Panc1 (cell line): Measurements from ENCODE around the gene ASB1. TPM values are rescaled to one million over a fixed set of nuclear protein-coding genes. Genes with fewer than 3 reads are reported as not detected.

Experiments
- ATAC-seq: fragments of 200-7000 bp; cut with Tn5 transposase; 2 replicates; pipeline ENCODE4 v1.9.1; 2020; ENCODE audit warnings: mild to moderate bottlenecking, moderate library complexity
- BruUV-seq: library from RNA; stranded (reverse); fragments of 400-500 nt; replicated peaks from 2 replicates; lab custom pipeline; 2021; lab: Mats Ljungman, UMichigan
- CTCF ChIA-PET: fragments of 300-600 bp; sonication (Branson Sonifier 250); formaldehyde crosslinking; loops from one replicate; lab custom pipeline; 2022; ENCODE audit warnings: antibody characterized with exemption; lab: Charles Lee
- POLR2A ChIA-PET: fragments of 300-600 bp; sonication (Branson Sonifier 250); formaldehyde crosslinking; loops from one replicate; lab custom pipeline; 2022; ENCODE audit warnings: antibody characterized with exemption; lab: Charles Lee
- DNase-seq: peaks from one replicate; pipeline ENCODE4 v3.0.0-alpha.2; 2010; ENCODE audit warnings: low read depth, low spot score
- H3K27ac ChIP-seq: 2 replicates; pipeline ENCODE4 v1.5.1; 2011; ENCODE audit warnings: mild to moderate bottlenecking, low read length, inconsistent platforms
- H3K27me3 ChIP-seq: fragments of 200-500 bp; sonication (Bioruptor generic); 2 replicates; pipeline ENCODE4 v1.6.0; 2014; ENCODE audit warnings: low read length, inconsistent platforms; ENCODE audit not compliant: control insufficient read depth, insufficient read depth
- H3K36me3 ChIP-seq: fragments of 200-500 bp; sonication (Bioruptor generic); 2 replicates; pipeline ENCODE4 v1.5.1; 2014; ENCODE audit warnings: inconsistent platforms, mild to moderate bottlenecking, low read length, moderate library complexity; ENCODE audit not compliant: control insufficient read depth, insufficient read depth
- H3K4me1 ChIP-seq: 2 replicates; pipeline ENCODE4 v1.5.1; 2011; ENCODE audit warnings: inconsistent platforms, mild to moderate bottlenecking, low read length, moderate library complexity; ENCODE audit not compliant: control insufficient read depth, insufficient read depth
- H3K4me3 ChIP-seq, 2 experiments: 2 replicates each; pipeline ENCODE4 v1.5.1; 2011 to 2012; ENCODE audit warnings: low read depth in 2 of 2, low read length in 2 of 2, mild to moderate bottlenecking in 2 of 2, inconsistent platforms in 1 of 2, moderate library complexity in 1 of 2
- H3K9me3 ChIP-seq: fragments of 200-500 bp; sonication (Bioruptor generic); 2 replicates; pipeline ENCODE4 v1.5.1; 2014; ENCODE audit warnings: low read depth, mild to moderate bottlenecking, inconsistent platforms, low read length, moderate library complexity; ENCODE audit not compliant: control insufficient read depth, insufficient read depth
- POLR2AphosphoS5 ChIP-seq: IDR thresholded peaks from 2 replicates; pipeline ENCODE4 v1.6.1; 2012; ENCODE audit warnings: mild to moderate bottlenecking, low read depth, low read length, moderate library complexity
- SIN3A ChIP-seq: IDR thresholded peaks from 2 replicates; pipeline ENCODE4 v1.6.1; 2012; ENCODE audit warnings: low read depth, mild to moderate bottlenecking, low read length, moderate library complexity, borderline replicate concordance; ENCODE audit not compliant: insufficient read depth
- TCF7L2 ChIP-seq: IDR thresholded peaks from 2 replicates; pipeline ENCODE4 v1.6.1; 2011; ENCODE audit warnings: mild to moderate bottlenecking, low read depth, low read length, inconsistent platforms
- in situ Hi-C: cut with HindIII; loops from 2 replicates; pipeline ENCODE4 v1.10.0; 2016; ENCODE audit warnings: low sequenced_read_pairs, low pct_unique_long_range_greater_than_20kb
- intact Hi-C: fragments of 100-400 bp; cut with micrococcal nuclease; formaldehyde crosslinking; loops from one replicate; pipeline ENCODE4 v1.10.0; 2022; ENCODE audit not compliant: unreplicated experiment
- total RNA-seq: library from RNA; stranded (reverse); gene quantifications from one replicate; pipeline ENCODE4 v1.2.1, GENCODE V29; 2021; ENCODE audit not compliant: unreplicated experiment
- TF ChIP-seq, protein P1 (sequence below), 2 experiments: IDR thresholded peaks; 2 replicates each; pipeline ENCODE4 v1.6.1; 2011 to 2012; ENCODE audit warnings: low read depth in 2 of 2, control low read depth in 1 of 2, low read length in 1 of 2, mild to moderate bottlenecking in 1 of 2, moderate library complexity in 1 of 2; ENCODE audit not compliant: insufficient read depth in 1 of 2
- TF ChIP-seq, protein P2 (sequence below): fragments of 450-650 bp; IDR thresholded peaks from 2 replicates; pipeline ENCODE4 v1.5.1; 2017; ENCODE audit warnings: mild to moderate bottlenecking

The ASB1 gene
- total RNA-seq, 1 experiment from 2014 or later = 57.3 TPM

DNA sequence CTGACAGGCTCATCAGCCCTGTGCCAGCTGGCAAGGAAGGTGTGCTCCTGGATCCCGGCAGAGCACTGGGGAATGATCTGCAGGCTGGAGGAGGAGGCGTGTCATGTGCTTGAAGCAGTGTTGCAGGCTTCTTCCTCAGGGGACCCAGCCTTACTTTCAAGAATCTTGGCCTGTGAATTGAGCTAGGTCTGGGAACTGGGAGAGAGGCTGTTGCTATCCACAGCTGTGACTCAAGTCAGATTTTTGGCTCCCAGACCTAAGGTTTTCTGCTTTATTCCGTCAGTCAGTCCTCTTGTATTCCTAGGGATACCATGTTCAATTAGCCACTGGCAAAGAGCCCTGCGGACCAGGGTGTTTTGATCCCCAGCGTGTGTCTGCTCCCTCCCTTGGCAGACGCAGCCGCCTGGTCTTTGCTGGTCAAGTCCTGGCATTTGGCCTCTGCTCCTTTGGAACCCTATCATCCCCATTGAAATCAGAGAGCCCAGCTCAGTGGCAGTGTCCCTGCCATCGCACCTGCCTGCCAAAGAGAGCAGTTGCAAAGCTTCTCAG is 32.4 kb downstream of the ASB1 start:
- ChIA-PET CTCF (no interaction called here), POLR2A (no interaction called here)
- no peak for DNase-seq
- BruUV-seq = no TSS peak
- Histone ChIP-seq H3K27me3 (no peaks in the 10 kb centered on the region), H3K9me3 (peaks cover 7% of the 10 kb centered on the region; the same call in 1 of the 2 replicates), H3K4me3 (no peak overlapping the region), H3K36me3 (no peaks in the 10 kb centered on the region), H3K4me1 (no peaks in the 10 kb centered on the region), H3K27ac (no peak overlapping the region)
- ATAC-seq = no peak
- in situ Hi-C loops = no loop called here
- intact Hi-C loops = no loop called here
- TF ChIP-seq TCF7L2 = no peak

DNA sequence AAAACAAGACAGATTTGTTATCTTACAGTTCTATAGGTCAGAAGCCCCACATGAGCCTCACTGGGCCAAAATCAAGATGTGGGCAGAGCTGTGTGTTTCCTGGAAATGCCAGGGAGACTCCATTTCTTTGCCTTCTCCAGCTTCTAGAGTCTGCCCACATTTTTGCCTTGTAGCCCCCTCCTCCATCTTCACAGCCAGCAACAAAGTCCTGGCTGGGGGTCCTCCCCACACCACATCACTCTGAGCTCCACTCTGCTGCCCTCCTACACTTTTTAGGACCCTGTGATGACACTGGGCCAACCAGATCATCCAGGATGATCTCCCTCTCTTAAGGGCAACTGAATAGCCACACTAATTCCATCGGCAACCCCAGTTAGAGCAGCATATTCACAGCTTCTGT is 34.3 kb downstream of the ASB1 start:
- TF ChIP-seq, protein P1, sequence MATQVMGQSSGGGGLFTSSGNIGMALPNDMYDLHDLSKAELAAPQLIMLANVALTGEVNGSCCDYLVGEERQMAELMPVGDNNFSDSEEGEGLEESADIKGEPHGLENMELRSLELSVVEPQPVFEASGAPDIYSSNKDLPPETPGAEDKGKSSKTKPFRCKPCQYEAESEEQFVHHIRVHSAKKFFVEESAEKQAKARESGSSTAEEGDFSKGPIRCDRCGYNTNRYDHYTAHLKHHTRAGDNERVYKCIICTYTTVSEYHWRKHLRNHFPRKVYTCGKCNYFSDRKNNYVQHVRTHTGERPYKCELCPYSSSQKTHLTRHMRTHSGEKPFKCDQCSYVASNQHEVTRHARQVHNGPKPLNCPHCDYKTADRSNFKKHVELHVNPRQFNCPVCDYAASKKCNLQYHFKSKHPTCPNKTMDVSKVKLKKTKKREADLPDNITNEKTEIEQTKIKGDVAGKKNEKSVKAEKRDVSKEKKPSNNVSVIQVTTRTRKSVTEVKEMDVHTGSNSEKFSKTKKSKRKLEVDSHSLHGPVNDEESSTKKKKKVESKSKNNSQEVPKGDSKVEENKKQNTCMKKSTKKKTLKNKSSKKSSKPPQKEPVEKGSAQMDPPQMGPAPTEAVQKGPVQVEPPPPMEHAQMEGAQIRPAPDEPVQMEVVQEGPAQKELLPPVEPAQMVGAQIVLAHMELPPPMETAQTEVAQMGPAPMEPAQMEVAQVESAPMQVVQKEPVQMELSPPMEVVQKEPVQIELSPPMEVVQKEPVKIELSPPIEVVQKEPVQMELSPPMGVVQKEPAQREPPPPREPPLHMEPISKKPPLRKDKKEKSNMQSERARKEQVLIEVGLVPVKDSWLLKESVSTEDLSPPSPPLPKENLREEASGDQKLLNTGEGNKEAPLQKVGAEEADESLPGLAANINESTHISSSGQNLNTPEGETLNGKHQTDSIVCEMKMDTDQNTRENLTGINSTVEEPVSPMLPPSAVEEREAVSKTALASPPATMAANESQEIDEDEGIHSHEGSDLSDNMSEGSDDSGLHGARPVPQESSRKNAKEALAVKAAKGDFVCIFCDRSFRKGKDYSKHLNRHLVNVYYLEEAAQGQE (IDR thresholded peaks at IDR 0.05; ENCODE audit: insufficient read depth in 1 of 2, low read depth in 2 of 2, low read length in 1 of 2) = no peak
- TF ChIP-seq, protein P2, sequence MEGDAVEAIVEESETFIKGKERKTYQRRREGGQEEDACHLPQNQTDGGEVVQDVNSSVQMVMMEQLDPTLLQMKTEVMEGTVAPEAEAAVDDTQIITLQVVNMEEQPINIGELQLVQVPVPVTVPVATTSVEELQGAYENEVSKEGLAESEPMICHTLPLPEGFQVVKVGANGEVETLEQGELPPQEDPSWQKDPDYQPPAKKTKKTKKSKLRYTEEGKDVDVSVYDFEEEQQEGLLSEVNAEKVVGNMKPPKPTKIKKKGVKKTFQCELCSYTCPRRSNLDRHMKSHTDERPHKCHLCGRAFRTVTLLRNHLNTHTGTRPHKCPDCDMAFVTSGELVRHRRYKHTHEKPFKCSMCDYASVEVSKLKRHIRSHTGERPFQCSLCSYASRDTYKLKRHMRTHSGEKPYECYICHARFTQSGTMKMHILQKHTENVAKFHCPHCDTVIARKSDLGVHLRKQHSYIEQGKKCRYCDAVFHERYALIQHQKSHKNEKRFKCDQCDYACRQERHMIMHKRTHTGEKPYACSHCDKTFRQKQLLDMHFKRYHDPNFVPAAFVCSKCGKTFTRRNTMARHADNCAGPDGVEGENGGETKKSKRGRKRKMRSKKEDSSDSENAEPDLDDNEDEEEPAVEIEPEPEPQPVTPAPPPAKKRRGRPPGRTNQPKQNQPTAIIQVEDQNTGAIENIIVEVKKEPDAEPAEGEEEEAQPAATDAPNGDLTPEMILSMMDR = no peak
- TF ChIP-seq SIN3A (no peak), POLR2AphosphoS5 (no peak), TCF7L2 (no peak)
- ATAC-seq (no peak), DNase-seq (no peak)
- Histone ChIP-seq H3K27me3 (no peaks in the 10 kb centered on the region), H3K9me3 (peaks cover 4% of the 10 kb centered on the region; the same call in 1 of the 2 replicates), H3K4me3 (no peak overlapping the region), H3K36me3 (no peaks in the 10 kb centered on the region), H3K27ac (no peak overlapping the region), H3K4me1 (no peaks in the 10 kb centered on the region)
- intact Hi-C loops = no loop called here
- in situ Hi-C loops = no loop called here
- ChIA-PET POLR2A (no interaction called here), CTCF (no interaction called here)
- BruUV-seq = no TSS peak

DNA sequence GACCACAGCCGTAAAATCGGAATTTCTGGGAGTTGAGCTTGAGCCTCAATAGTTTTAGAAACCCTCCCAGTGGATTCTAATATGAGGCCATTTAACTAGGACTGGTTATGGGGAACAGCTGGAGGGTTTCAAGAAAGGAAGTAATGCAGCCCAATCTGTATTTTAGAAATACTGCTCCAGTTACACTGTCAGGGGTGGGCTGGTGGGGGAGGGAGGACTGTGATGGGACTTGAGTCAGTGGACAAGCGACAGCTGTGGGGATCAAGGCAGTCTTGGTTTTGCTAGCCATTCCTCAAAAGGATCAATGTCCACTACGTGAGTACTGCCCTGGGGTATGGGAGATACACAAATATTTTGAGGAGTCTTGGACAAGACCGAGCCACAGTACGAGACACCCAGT is 34.8 kb downstream of the ASB1 start:
- ATAC-seq = no peak
- peaks cover 3% of the 10 kb centered on the region; the same call in 1 of the 2 replicates for H3K9me3 ChIP-seq
- intact Hi-C loops = no loop called here
- in situ Hi-C loops = no loop called here
- CTCF ChIA-PET = no interaction called here
- POLR2A ChIA-PET = no interaction called here
- no peak for DNase-seq
- H3K27ac ChIP-seq = no peak overlapping the region
- H3K4me3 ChIP-seq = no peak overlapping the region
- no TSS peak for BruUV-seq
- H3K27me3 ChIP-seq = no peaks in the 10 kb centered on the region
- H3K4me1 ChIP-seq = no peaks in the 10 kb centered on the region
- TF ChIP-seq, protein P2 = no peak
- TF ChIP-seq, protein P1 (IDR thresholded peaks at IDR 0.05; ENCODE audit: insufficient read depth in 1 of 2, low read depth in 2 of 2, low read length in 1 of 2) = no peak
- TF ChIP-seq TCF7L2 (no peak), POLR2AphosphoS5 (no peak)
- no peaks in the 10 kb centered on the region for H3K36me3 ChIP-seq
